Mucosa of gallbladder (tissue), 1 donor: ENCODE data around the gene CIAO2B. TPM values are rescaled to one million over a fixed set of nuclear protein-coding genes. Genes with fewer than 3 reads are reported as not detected.
"Not testable (repeated sequence)": the region's sequence is repeated elsewhere in the genome, so short reads cannot be mapped to it uniquely, and the experiment has no call there.

Experiments used
- DNase-seq: peaks from one replicate; pipeline ENCODE4 v3.0.0-alpha.2; 2020; ENCODE audit warnings: low spot score
- total RNA-seq: library from RNA; stranded (reverse); gene quantifications from one replicate; pipeline ENCODE4 v1.2.1, GENCODE V29; 2021
- donor health status: DM: no; HTN: no; CAD: no.

The CIAO2B gene
- total RNA-seq, 1 donor from 2014 or later: 84.5 TPM

DNA sequence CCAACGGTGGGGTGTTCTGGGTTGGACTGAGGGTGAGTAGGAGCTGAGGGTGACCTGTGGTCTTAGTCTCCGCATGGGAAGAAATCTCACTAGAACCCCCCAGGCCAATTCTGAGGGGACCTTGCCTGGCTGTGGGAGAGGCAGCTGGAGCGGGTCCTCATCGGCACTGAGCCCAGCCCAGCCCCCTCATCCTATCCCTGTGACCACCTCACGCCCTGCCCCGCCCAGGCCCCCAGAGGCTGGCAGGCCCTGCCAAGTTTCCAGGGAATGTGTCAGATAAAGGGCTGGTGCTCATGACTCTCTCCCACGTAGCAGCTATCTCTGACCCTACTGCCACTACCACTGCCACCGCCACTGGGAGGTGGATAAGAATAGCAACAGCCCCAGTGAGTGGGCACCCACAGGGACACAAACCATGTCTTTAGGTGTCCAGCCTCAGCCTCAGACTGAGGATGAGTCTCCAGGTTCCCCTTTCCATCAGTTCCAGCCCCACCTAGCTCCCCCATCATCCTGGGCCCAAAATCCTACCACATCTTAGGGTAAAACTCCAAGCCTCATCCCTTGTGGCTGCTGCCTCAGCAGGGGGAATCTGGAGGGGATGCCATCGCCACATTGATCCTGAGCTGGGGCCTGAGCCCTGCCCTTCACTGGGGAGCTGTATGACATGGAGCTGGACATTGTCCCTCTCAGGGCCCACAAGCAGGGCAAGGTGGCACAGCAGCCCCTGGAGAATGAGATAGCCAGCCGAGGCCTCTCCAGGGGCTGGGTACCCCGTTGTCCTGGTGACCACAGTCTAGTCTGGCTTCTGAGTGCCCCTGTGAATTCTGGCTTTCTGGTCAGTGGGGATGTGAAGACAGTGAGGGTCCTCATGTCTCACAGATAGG lies 30.4 kb downstream of the CIAO2B start:
- DNase-seq: no peak

DNA sequence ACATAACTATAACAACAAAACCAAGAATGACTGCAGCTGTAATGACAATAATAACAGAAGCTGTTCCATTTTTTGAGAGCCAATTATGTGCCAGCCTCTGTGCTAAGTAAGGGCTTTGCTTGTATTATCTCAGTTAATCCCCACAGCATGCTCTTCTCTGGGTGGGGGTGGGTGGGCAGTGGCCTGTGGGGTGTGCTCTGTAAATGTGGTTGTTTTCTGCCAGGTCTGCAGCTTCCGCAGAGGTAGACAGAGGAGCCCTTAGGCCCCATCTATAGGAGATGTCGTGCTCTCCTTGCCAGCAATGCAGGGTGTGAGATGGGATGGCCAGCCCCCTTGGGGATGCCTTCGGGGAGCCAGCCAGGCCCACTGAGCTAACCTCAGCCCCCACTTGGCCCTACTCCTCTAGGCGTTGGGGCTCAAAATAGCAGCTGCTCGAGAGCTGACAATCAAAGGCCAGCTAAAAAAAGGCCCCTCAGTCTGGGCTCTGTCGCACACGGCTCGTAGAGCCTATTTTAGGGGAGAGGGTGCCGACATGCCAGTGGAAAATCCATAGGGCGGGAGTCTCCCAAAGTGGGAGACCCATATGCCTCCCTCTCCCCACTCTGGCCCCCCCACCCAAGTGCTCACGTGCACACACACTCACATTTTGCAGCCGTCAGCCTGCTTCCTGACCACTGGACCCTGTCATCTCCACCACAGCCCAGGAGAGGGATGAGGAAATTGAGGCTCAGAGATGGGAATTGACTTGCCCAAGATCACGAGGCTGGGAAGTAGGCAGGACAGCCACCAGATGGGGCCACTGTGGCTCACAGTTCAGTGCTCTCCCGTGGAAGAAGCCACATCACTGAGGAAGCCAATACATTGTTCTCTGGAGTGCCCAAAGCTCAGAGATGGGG lies 31.3 kb downstream of the CIAO2B start:
- DNase-seq: no peak

DNA sequence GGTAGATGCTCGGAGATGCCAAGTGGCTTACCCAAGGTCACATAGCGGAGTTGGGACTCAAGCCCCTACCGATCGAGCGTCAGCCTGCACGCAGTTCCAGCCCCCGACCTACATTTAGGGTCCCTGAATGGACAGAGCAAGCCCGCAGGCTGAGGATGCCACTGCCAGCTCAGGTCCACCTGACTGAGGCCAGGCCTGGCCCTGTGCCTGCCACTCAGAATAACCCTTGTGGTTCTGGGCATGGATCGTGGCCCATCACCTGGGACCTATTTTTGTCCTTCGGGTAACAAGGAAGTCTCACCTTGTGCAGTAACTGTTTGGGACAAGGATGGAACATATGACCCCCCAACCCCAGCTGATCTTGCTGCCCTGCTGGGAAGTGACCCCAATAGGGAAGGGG lies 32.6 kb downstream of the CIAO2B start:
- no peak for DNase-seq

DNA sequence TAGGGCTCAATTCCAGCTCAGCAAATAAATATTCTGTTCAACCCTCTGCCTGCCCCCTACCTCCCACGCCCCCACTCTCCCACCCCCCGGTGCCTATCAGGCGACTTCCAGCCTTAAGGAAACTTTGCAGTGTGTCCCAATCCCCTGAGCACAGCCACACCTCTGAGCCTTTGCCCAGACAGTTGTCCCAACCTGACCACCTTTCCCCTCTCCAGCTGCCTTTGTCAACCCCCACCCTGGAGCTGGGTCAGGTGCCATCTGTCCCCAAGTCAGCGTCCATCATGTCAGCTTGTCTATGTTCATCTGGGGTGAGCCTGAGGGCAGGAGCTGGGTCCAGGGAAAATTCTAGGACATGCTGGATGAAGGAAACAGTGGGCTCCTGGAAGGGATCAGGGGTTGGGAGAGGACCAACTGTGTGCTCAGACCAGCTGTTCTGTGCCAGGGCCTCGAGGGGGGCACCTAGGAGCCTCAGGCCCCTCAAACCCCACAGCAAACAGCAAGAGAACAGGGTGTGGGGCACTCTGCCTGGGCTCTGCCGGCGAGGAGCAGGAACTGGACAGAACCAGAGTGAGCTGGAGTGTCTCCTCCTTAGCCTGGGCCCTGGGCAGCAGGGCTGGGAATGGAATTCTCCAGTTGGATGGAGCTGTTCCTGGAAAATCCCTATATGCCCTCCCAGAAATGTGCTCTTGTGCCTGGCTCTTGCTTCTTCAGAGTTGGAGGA lies 33.3 kb downstream of the CIAO2B start:
- DNase-seq: peak; percentile 69

DNA sequence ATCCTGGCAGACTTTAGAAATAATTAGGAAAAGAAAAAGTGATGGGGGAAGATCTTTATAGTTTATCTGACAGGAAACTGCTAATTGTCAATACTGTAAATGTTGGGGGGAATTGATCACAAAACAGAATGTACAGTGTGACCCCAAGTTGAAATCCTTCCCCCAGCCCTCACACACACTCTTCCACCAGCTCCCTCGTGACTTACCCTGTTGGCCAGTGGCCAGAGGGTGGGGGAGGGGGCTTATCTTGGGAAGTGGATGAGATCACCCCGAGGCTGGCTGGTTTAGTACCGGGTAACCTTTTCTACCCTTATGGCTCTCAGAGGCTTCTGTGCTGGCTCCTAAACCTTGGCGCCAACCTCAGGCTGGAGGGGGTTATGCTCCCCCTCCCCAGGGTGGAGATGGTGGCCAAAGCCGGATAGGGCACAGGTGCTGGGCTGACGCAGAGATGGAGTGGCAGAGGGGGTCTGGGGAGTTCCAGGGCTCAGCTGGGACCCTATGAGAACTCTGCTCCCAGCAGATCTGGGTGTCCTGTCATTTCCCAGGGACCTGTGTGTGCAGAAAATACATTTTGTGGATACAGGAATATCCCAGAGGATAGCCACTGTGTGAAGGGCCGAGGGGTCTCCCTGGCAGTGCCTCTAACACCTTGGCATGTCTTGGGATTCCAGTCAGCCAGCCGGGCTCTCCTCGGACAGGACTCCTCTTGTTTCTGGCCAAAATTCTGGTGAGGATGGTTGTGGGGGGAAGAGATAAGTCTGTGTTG lies 34.1 kb downstream of the CIAO2B start:
- DNase-seq: peak; percentile 89

DNA sequence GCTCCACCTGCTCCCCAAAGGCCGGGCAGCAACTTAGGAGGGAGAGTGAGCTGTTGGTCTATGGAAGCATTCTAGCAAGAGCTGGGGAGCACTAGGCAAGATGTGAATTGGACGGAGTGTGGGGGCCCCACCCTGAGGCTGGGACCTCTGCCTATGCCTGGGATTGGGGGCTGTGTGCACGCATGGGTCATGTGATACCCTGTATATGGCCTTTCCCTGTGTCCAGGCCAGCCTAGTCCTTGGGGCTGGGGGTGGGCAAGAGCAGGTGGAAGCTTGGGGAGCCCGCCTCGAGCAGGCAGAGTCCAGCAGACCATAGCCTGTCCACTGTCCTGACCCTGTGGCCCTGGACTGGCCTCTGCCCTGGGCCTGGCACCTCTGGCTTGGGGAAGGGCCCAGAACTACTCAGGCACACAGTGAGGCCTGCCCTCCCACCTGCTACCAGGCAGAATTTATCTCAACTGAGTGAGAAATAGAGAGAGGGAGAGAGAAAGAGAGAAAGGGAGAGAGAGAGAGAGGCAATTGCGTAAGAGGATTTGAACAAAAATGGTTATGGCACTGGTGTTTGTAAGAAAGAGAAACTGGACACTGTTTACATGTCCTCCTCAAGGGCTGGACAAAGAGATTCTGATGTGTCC lies 34.8 kb downstream of the CIAO2B start:
- no peak for DNase-seq

DNA sequence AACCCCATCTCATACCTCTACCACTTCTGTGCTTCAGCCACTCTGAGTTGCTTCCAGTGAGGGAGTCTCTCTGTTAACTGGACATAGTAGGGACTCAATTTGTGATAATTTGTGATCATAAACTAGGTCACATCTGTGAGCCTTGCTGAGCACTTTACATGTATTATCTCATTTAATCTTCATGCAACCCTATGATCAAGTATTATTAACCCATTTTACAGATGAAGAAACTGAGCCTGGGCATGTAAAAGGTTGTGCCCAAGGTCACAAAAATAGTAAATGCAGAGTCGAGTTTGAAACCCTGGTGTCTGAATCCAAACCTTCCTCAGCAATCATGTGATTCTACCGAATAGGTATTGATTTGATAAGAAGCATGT lies 35.3 kb downstream of the CIAO2B start:
- no peak for DNase-seq

DNA sequence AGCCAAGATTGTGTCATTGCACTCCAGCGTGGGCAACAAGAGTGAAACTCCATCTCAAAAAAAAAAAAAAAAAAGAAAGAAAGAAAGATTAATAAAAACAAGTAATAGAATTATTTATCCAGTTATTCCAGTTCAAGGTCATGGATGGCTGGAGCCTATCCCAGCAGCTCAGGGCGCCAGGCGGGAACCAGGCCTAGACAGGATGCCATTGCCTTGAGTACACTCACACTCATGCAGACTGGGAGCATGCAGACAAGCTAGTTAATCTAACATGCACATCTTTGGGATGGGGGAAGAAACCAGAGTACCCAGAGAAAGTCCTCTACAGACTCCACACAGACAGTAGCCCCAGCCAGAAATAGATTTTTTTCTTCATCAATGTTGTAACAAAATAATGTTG lies 36.0 kb downstream of the CIAO2B start:
- DNase-seq: peak; percentile 52

DNA sequence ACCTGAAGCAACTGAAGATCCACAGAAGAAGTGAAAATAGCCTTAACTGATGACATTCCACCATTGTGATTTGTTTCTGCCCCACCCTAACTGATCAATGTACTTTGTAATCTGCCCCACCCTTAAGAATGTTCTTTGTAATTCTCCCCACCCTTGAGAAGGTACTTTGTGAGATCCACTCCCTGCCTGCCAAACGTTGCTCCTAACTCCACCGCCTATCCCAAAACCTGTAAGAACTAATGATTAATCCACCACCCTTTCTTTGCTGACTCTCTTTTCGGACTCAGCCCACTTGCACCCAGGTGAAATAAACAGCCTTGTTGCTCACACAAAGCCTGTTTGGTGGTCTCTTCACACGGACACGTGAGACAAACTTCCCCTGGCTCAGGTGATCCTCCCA lies 37.5 kb downstream of the CIAO2B start:
- not testable (repeated sequence) for DNase-seq

DNA sequence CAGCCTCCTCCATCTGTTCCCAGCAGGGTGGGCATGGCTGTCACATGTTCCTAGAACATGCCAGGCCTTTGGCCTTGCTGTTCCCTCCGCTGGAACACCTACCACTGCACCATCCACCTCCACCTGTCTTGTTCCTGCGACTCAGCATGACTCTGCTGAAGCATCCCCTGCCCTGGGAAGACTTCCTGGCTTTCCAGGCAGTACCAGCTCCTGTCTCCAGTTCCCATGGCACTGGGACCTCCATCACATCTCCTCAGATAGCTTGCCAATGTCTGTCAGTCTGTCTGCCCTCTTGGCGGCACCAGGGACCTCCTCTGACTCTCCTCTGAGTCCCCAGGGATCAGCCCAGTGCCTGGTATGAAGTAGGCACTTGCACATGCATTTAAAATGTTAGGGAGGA lies 38.2 kb downstream of the CIAO2B start:
- DNase-seq: no peak

DNA sequence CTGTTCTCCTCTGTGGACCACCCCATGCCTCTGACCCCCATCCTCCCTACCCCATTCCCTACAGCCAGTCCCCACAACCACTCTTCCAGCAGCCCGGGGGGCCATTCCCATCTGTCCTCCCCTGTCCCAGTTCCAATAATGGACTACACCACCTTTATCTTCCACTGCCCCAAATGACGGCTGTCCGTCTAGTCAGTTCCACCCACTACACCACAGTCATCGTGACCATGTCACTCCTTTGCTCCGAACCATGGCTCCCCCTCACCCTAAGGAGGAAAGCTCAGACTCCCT lies 38.6 kb downstream of the CIAO2B start:
- no peak for DNase-seq

DNA sequence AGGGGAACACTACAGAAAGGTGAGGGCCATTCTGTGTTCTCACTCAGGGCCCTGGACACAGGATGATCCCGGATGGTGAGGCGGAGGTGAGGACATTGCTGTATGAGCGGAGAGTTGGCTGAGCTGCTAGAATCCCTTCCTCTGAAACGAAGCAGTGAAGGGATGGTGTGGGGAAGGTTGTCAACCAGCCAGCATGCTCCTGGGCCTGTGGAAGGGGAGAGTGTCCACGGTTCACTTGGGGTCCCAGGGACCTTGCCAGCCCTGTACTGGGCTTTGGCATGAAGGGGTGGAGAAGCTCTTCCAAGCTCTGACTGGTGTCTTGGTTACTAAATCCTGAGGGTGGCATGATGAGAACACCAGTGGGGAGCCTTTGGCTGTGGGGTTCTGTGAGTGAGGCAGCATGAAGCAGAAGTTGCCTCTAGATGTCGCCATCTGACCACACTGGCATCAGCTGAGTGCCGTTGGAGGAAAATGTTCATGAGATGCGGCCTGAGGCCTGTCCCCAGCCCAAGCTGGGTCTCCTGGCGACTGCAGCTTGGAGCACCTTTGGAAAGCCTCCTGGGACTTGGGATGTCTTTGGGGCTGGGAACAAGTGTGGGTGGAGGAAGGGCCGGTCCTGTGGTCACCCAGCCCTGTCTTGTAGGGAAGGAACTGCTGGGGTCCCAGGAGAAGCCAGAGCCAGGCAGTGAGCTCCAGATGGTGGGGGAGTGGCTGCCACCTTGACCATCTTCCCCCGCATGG lies 39.1 kb downstream of the CIAO2B start:
- peak; percentile 82 for DNase-seq

DNA sequence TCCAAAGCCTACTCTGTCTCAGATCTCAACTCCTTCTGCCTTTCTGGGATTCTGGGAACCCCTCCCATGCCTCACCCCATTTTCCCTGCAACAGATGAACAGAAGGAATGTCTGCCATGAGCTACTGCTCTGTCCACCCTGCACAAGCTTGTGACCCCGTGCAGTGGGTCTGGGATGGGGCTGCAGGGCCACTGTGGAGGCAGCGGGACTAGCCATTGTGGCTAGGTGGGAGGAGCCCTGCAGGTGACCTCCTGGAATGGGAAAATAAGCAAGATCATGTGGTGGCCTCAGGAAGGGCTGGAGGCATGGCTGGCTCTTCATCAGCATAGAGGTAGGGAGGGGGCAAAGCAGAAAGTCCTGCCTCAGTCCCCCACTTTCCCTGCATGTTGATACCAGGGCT lies 40.1 kb downstream of the CIAO2B start:
- no peak for DNase-seq

DNA sequence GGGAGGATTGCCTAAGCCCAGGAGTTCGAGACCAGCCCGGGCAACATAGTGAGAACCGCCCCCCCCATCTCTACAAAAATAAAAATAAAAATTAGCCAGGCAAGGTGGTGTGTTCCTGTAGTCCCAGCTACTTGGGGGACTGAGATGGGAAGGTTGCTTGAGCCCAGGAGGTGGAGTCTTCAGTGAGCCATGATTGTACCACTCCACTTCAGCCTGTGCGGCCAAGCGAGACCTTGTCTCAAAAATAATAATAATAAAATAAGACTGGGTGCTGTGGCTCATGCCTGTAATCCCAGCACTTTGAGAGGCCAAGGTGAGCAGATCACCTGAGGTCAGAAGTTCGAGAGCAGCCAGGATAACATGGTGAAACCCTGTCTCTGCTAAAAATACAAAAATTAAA lies 42.4 kb downstream of the CIAO2B start:
- no peak for DNase-seq

DNA sequence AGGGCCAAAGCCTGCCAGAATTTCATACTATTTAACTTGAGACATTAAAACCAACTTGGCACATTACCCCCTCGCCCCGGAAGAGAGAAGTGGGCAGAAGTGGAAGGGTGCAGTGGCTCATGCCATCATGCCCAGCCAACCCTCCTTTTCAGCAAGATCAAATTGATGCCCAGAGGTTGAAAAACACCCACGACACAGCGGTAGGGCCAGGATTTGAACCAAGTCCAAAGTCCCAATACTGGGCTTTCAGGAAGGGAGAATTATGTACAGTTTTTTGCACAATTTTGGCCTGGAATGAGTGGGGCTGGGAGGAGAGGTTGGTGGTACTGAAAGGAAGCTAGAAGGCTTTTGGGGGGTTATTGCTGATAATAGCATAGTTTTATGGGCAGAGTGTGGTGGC lies 42.8 kb downstream of the CIAO2B start:
- DNase-seq: no peak

DNA sequence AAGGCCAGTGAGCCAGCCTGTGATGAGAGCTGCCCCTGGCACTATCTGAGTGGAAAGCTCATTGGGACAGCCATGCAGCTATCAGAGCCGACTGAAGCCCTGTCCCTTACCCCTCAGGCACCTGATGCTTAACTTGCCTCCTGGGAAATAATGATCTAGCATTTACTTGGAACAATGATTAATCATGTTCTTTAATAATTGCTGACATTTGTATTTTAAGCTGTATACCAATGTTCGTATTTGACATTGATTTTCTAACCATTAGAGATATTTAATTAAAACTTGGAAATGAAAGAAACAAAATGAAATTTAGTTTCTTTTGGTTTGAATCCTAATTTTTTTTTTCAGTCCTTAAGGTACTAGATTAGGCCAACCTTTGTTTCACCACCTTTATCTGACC lies 43.4 kb downstream of the CIAO2B start:
- no peak for DNase-seq

DNA sequence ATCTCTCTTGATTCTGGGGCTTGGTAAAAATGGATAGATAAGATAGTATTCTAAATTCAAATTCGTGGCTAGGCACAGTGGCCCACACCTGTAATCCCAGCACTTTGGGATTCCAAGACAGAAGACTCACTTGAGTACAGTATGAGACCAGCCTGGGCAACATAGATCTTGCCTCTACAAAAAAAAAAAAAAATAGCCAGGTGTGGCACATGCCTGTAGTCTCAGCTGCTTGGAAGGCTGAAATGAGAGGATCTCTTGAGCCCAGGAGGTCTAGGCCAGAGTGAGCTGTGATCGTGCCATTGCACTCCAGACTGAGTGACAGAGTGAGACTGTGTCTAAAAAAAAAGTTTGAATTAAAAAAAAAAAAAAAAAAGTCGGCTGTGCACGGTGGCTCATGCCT lies 44.6 kb downstream of the CIAO2B start:
- DNase-seq: no peak

DNA sequence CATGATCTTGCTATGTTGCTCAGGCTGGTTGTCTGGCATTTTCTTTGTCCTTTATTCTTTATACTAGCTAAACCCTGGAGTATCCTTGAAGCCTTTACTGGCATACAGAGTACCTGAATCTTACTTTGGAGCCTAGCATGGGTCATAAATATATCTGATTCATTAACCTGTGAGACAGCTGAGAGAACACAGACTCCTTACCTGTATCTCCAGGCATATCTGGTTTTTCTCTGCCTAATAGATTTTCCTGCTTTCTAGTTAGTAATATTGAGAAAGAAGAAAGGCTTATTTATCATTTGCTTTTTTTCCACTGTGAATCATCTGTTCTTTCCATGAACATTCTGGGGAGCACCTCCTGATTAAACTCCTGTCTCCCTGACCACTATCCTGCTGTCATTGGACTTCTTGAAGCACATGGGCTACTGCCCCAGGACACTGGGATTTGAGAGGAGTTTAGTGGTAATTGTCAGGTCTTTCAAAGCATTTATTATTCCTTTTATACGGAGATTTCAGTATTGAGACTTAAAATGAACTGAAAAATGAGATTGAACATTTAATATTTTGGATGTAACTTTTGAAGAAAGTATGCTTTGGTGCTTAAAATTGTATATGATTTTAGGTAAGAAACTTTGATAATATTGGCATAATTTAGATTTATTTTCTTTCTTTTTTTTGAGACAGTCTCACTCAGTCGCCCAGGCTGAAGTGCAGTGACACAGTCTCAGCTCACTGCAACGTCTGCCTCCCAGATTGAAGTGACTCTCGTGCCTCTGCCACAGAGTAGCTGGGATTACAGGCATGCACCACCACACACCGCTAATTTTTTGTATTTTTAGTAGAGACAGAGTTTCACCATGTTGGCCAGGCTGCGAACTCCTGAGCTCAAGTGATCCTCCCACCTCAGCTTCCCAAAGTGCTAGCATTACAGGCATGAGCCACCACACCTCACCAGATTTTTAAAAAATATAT lies 45.3 kb downstream of the CIAO2B start:
- no peak for DNase-seq

DNA sequence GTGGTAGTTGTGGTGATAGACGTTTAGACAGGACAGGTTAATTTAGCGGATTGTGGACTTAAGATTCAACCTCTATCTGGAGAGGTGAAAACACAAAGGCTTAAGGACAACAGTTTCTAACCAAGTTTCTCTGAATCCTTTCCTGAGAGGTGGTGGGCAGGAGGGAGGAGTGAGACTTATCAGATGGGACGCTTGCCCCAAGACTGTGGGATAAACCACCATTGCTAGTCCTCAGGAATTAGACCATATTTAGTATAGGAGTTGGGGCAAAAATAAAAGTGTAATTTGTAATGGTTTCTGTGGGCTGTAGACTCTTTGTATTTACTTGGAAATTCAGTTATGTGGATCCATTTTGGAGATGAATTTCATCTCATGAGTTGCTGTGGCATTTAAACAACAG lies 47.3 kb downstream of the CIAO2B start:
- no peak for DNase-seq
